Thyroid gland (tissue), 4 donors: ENCODE data around the gene LRMDA.

Experiments
- POLR2A ChIP-seq, 2 donors: fragments of 450-650 bp; IDR thresholded peaks; one replicate each; pipeline ENCODE4 v1.6.1; 2017; ENCODE audit warnings: antibody characterized with exemption in 2 of 2, mild to moderate bottlenecking in 2 of 2, moderate library complexity in 1 of 2
- TF ChIP-seq, protein P1 (sequence below), 6 experiments: fragments of 200-600 bp in 3 of 6; fragments of 450-650 bp in 3 of 6; sonication (generic) in 3 of 6; IDR thresholded peaks; one replicate each; pipeline ENCODE4 v1.5.1; 2016 to 2019; ENCODE audit warnings: antibody characterized with exemption in 6 of 6, mild to moderate bottlenecking in 2 of 6, inconsistent platforms in 1 of 6, moderate library complexity in 1 of 6

DNA sequence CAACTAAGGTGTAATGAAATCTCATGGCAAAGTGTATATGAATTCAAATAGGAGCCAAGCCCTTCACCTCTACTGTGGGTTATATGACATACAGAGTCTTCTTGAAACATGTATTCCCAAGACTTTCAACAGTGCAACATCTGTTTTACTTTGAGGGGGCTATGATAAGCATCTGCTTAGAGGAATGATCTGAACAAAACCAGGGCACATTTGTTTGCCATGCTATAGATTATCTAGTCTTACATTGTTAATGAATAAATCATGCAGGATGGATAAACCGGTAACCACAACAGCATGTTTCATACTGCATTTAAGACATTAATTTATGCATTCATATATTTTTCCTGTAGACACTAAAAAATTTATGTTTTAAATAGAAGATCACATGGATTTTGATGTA is 1021.9 kb downstream of the LRMDA start:
- TF ChIP-seq, protein P1, sequence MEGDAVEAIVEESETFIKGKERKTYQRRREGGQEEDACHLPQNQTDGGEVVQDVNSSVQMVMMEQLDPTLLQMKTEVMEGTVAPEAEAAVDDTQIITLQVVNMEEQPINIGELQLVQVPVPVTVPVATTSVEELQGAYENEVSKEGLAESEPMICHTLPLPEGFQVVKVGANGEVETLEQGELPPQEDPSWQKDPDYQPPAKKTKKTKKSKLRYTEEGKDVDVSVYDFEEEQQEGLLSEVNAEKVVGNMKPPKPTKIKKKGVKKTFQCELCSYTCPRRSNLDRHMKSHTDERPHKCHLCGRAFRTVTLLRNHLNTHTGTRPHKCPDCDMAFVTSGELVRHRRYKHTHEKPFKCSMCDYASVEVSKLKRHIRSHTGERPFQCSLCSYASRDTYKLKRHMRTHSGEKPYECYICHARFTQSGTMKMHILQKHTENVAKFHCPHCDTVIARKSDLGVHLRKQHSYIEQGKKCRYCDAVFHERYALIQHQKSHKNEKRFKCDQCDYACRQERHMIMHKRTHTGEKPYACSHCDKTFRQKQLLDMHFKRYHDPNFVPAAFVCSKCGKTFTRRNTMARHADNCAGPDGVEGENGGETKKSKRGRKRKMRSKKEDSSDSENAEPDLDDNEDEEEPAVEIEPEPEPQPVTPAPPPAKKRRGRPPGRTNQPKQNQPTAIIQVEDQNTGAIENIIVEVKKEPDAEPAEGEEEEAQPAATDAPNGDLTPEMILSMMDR (IDR thresholded peaks at IDR 0.05), result no peak
- no peak for TF ChIP-seq POLR2A (IDR thresholded peaks at IDR 0.05)
